GM13977 (cell line): ENCODE data around the gene SYNJ2.

Experiments
- DNase-seq: peaks from one replicate; pipeline ENCODE4 v3.0.0; 2012; ENCODE audit warnings: low spot score
- CTCF ChIP-seq: IDR thresholded peaks from 2 replicates; pipeline ENCODE4 v1.5.1; 2012; ENCODE audit warnings: mild to moderate bottlenecking, control low read depth; ENCODE audit not compliant: insufficient read depth; ENCODE audit errors: extremely low read depth, missing control alignments
- in situ Hi-C: fragments of 300-500 bp; cut with MboI; formaldehyde crosslinking; loops from one replicate; pipeline ENCODE4 v1.12.0; 2022; ENCODE audit warnings: low sequenced_read_pairs, low pct_unique_long_range_greater_than_20kb, mixed read lengths, inconsistent platforms; ENCODE audit not compliant: unreplicated experiment

Gene SYNJ2

GRCh38 chr6:157976345-157977175, 5.1 kb upstream of the SYNJ2 start:
- in situ Hi-C loops: no loop called here
- DNase-seq: no peak
- TF ChIP-seq CTCF: no peak

GRCh38 chr6:157977176-157977804, 4.4 kb upstream of the SYNJ2 start:
- no peak for TF ChIP-seq CTCF
- in situ Hi-C loops: no loop called here
- DNase-seq: no peak

- in situ Hi-C loops: no loop called here
- no peak for TF ChIP-seq CTCF
- no peak for DNase-seq
Measured at GRCh38 chr6:157978021-157978783, 3.5 kb upstream of the SYNJ2 start.

GRCh38 chr6:157980288-157981131, 1.2 kb upstream of the SYNJ2 start:
- in situ Hi-C loops: no loop called here
- DNase-seq: no peak
- TF ChIP-seq CTCF: no peak

GRCh38 chr6:157981132-157981394, 600 bp upstream of the SYNJ2 start:
- in situ Hi-C loops: no loop called here
- no peak for DNase-seq
- TF ChIP-seq CTCF: no peak

GRCh38 chr6:157982102-157982562, 469 bp downstream of the SYNJ2 start:
- peak; percentile 65 for DNase-seq
- no peak for TF ChIP-seq CTCF
- in situ Hi-C loops: no loop called here
